Uterus (tissue), 2 donors: ENCODE results near the gene CAV2.
A peak's percentile ranks its signal among the peaks of the same experiment; 100 is the strongest.

Source experiments
- CTCF ChIP-seq, 4 experiments: fragments of 200-600 bp in 2 of 4; fragments of 450-650 bp in 2 of 4; sonication (generic) in 2 of 4; IDR thresholded peaks; one replicate each; pipeline ENCODE4 v1.5.1; 2016 to 2019; ENCODE audit warnings: antibody characterized with exemption in 4 of 4, mild to moderate bottlenecking in 2 of 4, moderate library complexity in 1 of 4
- POLR2A ChIP-seq, 2 donors: fragments of 450-650 bp; IDR thresholded peaks; one replicate each; pipeline ENCODE4 v1.6.1; 2016; ENCODE audit warnings: antibody characterized with exemption in 2 of 2, mild to moderate bottlenecking in 1 of 2, moderate library complexity in 1 of 2

- peak in 1 of 4 experiments; percentile 10 for TF ChIP-seq CTCF (IDR thresholded peaks at IDR 0.05)
- TF ChIP-seq POLR2A (IDR thresholded peaks at IDR 0.05) = no peak
These were observed 47.4 kb upstream of the CAV2 start for GRCh38 chr7:116451957-116452729.
